GM12891 (cell line): ENCODE measurements around the gene ABCA12.

ENCODE experiments used
- PAX5 ChIP-seq: IDR thresholded peaks from 2 replicates; pipeline ENCODE4 v1.6.1; 2011; ENCODE audit warnings: low read length, moderate library complexity, mild to moderate bottlenecking; ENCODE audit not compliant: insufficient read depth, severe bottlenecking
- POLR2A ChIP-seq: IDR thresholded peaks from 2 replicates; pipeline ENCODE4 v1.6.1; 2011; ENCODE audit warnings: low read depth, low read length, control low read depth
- POLR2AphosphoS5 ChIP-seq: IDR thresholded peaks from 2 replicates; pipeline ENCODE4 v1.6.1; 2011; ENCODE audit warnings: low read depth, low read length, control low read depth
- POU2F2 ChIP-seq: IDR thresholded peaks from 2 replicates; pipeline ENCODE4 v1.6.1; 2011; ENCODE audit warnings: low read depth, mild to moderate bottlenecking, control low read depth, low read length, moderate library complexity
- SPI1 ChIP-seq: IDR thresholded peaks from 2 replicates; pipeline ENCODE4 v1.6.1; 2011; ENCODE audit warnings: low read depth, low read length, control low read depth
- TAF1 ChIP-seq: IDR thresholded peaks from 2 replicates; pipeline ENCODE4 v1.6.1; 2011; ENCODE audit warnings: low read depth, low read length, control low read depth

- TF ChIP-seq POLR2A, result no peak
- TF ChIP-seq POLR2AphosphoS5, result no peak
- TF ChIP-seq SPI1, result no peak
- TF ChIP-seq TAF1, result no peak
- TF ChIP-seq PAX5, result no peak
- no peak for TF ChIP-seq POU2F2
These were observed 104.3 kb downstream of the ABCA12 start for GRCh38 chr2:215034154-215034553.
